HG03565 (cell line): ENCODE results near the gene RELN.
A peak's percentile ranks its signal among the peaks of the same experiment; 100 is the strongest.

ENCODE experiments used
- ATAC-seq: cut with Tn5 transposase; IDR thresholded peaks from one replicate; pipeline ENCODE4 v1.9.1; 2021; ENCODE audit warnings: mild to moderate bottlenecking, moderate library complexity; ENCODE audit not compliant: unreplicated experiment

Gene RELN

GRCh38 chr7:103439661-103440060 lies 549.8 kb downstream of the RELN start:
- no peak for ATAC-seq

- no peak for ATAC-seq
Measured at GRCh38 chr7:103437623-103438022, 551.8 kb downstream of the RELN start.

GRCh38 chr7:103432712-103433111 lies 556.7 kb downstream of the RELN start:
- peak; percentile 89 for ATAC-seq

GRCh38 chr7:103425177-103425576 lies 564.3 kb downstream of the RELN start:
- ATAC-seq = no peak

- ATAC-seq = no peak
Measured at GRCh38 chr7:103423467-103424179, 565.8 kb downstream of the RELN start.
